Endothelial cell of umbilical vein (primary cell): ENCODE measurements around the gene CYREN.

ENCODE experiments used
- EZH2 ChIP-seq: IDR thresholded peaks from 2 replicates; pipeline ENCODE4 v1.6.1; 2012; ENCODE audit warnings: borderline replicate concordance, low read depth, mild to moderate bottlenecking, moderate library complexity, low read length, inconsistent platforms; ENCODE audit not compliant: severe bottlenecking
- FOS ChIP-seq: IDR thresholded peaks from 2 replicates; pipeline ENCODE4 v1.6.1; 2011; ENCODE audit warnings: mild to moderate bottlenecking, low read length, moderate library complexity, borderline replicate concordance; ENCODE audit not compliant: insufficient read depth
- GATA2 ChIP-seq: IDR thresholded peaks from 2 replicates; pipeline ENCODE4 v1.7.0; 2011; ENCODE audit warnings: low read depth, mild to moderate bottlenecking, moderate library complexity, mixed read lengths, low read length; ENCODE audit not compliant: insufficient read length, insufficient read depth
- JUN ChIP-seq: IDR thresholded peaks from 2 replicates; pipeline ENCODE4 v1.6.1; 2011; ENCODE audit warnings: borderline replicate concordance, low read depth; ENCODE audit not compliant: insufficient read length, insufficient read depth
- MAX ChIP-seq: IDR thresholded peaks from 2 replicates; pipeline ENCODE4 v1.6.1; 2011; ENCODE audit not compliant: insufficient read depth, insufficient read length
- MYC ChIP-seq: IDR thresholded peaks from one replicate; pipeline ENCODE4 v1.6.1; 2011; ENCODE audit warnings: mild to moderate bottlenecking, low read depth, low read length
- POLR2A ChIP-seq: IDR thresholded peaks from 2 replicates; pipeline ENCODE4 v1.6.1; 2012; ENCODE audit warnings: low read depth, mild to moderate bottlenecking, control low read depth, low read length
- POLR2AphosphoS5 ChIP-seq: IDR thresholded peaks from 2 replicates; pipeline ENCODE4 v1.6.1; 2012; ENCODE audit warnings: low read depth, mild to moderate bottlenecking, control low read depth, low read length, moderate library complexity; ENCODE audit not compliant: insufficient read depth
- TF ChIP-seq, protein P1 (sequence below), 2 donors: IDR thresholded peaks; 1 replicate in 1 of 2; 2 replicates in 1 of 2; pipeline ENCODE4 v1.5.1; 2011; ENCODE audit warnings: low read length in 2 of 2, mild to moderate bottlenecking in 2 of 2, moderate library complexity in 2 of 2, control low read depth in 1 of 2, inconsistent platforms in 1 of 2, low read depth in 1 of 2; ENCODE audit not compliant: insufficient read depth in 1 of 2; ENCODE audit errors: extremely low read depth in 1 of 2

- TF ChIP-seq, protein P1, sequence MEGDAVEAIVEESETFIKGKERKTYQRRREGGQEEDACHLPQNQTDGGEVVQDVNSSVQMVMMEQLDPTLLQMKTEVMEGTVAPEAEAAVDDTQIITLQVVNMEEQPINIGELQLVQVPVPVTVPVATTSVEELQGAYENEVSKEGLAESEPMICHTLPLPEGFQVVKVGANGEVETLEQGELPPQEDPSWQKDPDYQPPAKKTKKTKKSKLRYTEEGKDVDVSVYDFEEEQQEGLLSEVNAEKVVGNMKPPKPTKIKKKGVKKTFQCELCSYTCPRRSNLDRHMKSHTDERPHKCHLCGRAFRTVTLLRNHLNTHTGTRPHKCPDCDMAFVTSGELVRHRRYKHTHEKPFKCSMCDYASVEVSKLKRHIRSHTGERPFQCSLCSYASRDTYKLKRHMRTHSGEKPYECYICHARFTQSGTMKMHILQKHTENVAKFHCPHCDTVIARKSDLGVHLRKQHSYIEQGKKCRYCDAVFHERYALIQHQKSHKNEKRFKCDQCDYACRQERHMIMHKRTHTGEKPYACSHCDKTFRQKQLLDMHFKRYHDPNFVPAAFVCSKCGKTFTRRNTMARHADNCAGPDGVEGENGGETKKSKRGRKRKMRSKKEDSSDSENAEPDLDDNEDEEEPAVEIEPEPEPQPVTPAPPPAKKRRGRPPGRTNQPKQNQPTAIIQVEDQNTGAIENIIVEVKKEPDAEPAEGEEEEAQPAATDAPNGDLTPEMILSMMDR (IDR thresholded peaks at IDR 0.05; ENCODE audit: extremely low read depth in 1 of 2, insufficient read depth in 1 of 2, low read depth in 1 of 2, low read length in 2 of 2), result peak; percentile 69 to 78
- TF ChIP-seq POLR2AphosphoS5 (peak; percentile 78), EZH2 (no peak), MAX (peak; percentile 43), POLR2A (peak; percentile 13), MYC (no peak), FOS (no peak), JUN (no peak), GATA2 (no peak)
Measured at GRCh38 chr7:135170274-135170997, at the start of gene CYREN.
